Naive thymus-derived CD8-positive, alpha-beta T cell (primary cell): ENCODE measurements around the gene TCERG1L. TPM values are rescaled to one million over a fixed set of nuclear protein-coding genes. Genes with fewer than 3 reads are reported as not detected.

Experiments
- ATAC-seq, 2 donors: fragments of 150-1000 bp; cut with Tn5 transposase in 1 of 2; sonication (Bioruptor Pico), chemical (Tn5 transposase) in 1 of 2; 1 replicate in 1 of 2; 2 replicates in 1 of 2; pipeline ENCODE4 v1.10.0; 2021; ENCODE audit warnings: mild to moderate bottlenecking in 2 of 2, moderate library complexity in 2 of 2
- POLR2A ChIA-PET: fragments of 350-600 bp; sonication (Branson Sonifier 250); formaldehyde crosslinking; loops from one replicate; lab custom pipeline; 2021; ENCODE audit warnings: antibody characterized with exemption; lab: Charles Lee
- DNase-seq, 10 donors: peaks; one replicate each; pipeline versions ENCODE4 v3.0.0 to v3.0.0-alpha.2; 2020 to 2022
- H3K27ac Mint-ChIP-seq, 10 donors: one replicate each; pipeline ENCODE4 v1.8.0; 2020 to 2022; ENCODE audit warnings: mild to moderate bottlenecking in 10 of 10, mixed read lengths in 10 of 10, moderate library complexity in 4 of 10, inconsistent platforms in 1 of 10
- H3K27me3 Mint-ChIP-seq, 5 donors: one replicate each; pipeline ENCODE4 v1.8.0; 2021 to 2022; ENCODE audit warnings: mixed read lengths in 5 of 5
- H3K36me3 Mint-ChIP-seq, 3 donors: one replicate each; pipeline ENCODE4 v1.8.0; 2020 to 2022; ENCODE audit warnings: mixed read lengths in 3 of 3, mild to moderate bottlenecking in 2 of 3, inconsistent platforms in 1 of 3
- H3K4me1 Mint-ChIP-seq, 4 donors: one replicate each; pipeline ENCODE4 v1.8.0; 2021 to 2022; ENCODE audit warnings: mixed read lengths in 4 of 4
- H3K4me3 Mint-ChIP-seq, 10 donors: one replicate each; pipeline ENCODE4 v1.8.0; 2020 to 2022; ENCODE audit warnings: mild to moderate bottlenecking in 10 of 10, mixed read lengths in 10 of 10, moderate library complexity in 6 of 10, inconsistent platforms in 1 of 10
- H3K9me3 Mint-ChIP-seq, 9 donors: one replicate each; pipeline ENCODE4 v1.8.0; 2020 to 2022; ENCODE audit warnings: mixed read lengths in 9 of 9, mild to moderate bottlenecking in 3 of 9, inconsistent platforms in 1 of 9, moderate library complexity in 1 of 9
- polyA plus RNA-seq, 3 donors: library from polyadenylated mRNA; unstranded; fragments of 300-500 nt; fragmentation: Illumina TruSeq; gene quantifications; one replicate each; pipeline ENCODE4 v1.2.3, GENCODE V29; 2021
- total RNA-seq, 8 experiments: library from RNA in 2 of 8; stranded (reverse) in 2 of 8; gene quantifications; one replicate each; pipeline ENCODE4 v1.2.3 and lab custom pipeline; 2021 to 2026

TCERG1L gene
- total and polyA plus RNA-seq, 5 experiments from 2014 or later = 0.14 to 0.27 TPM; not detected in 3

DNA sequence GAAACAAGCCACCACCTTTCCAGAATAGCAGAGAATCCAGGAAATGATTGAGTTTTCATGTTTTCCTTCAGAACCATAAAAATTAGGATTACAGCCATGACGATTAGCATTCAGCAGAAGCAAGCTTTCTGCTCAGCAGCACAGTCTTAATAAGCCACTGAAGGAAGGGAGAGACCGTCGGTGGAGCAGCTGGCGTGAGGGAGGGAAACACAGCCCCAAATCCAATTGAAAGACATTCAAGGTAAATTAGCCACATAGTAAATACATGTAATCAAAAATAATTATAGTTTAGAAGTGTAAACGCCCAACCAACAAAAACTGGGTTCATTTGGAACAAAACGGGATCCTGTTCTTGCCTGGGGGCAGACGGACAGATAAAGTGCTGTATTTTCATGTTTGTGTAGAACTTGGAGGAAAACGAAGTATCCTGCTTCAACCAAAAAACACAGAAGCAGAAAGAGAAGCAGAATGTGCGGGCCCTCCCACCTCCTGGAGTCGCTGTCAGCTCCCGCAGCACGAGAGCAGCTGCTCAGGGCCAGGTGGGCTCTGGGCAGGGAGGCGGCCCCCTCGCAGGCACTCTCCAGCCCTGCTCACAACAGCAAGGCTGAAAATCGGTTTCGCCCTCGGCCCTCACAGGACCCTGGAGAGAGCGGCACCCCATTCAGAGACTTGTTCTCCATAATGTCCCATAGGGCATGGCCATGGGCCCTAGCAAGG is 84.9 kb downstream of the TCERG1L start:
- DNase-seq (no peak), ATAC-seq (no peak)
- peaks cover 0 to 2% (median 0%) of the 10 kb centered on the region in 4 donors for H3K4me1 Mint-ChIP-seq
- POLR2A ChIA-PET = no interaction called here
- no peak overlapping the region for H3K4me3 Mint-ChIP-seq
- H3K36me3 Mint-ChIP-seq = no peaks in the 10 kb centered on the region
- peaks cover 0 to 10% (median 2%) of the 10 kb centered on the region in 5 donors for H3K27me3 Mint-ChIP-seq
- no peak overlapping the region for H3K27ac Mint-ChIP-seq
- H3K9me3 Mint-ChIP-seq = no peaks in the 10 kb centered on the region

DNA sequence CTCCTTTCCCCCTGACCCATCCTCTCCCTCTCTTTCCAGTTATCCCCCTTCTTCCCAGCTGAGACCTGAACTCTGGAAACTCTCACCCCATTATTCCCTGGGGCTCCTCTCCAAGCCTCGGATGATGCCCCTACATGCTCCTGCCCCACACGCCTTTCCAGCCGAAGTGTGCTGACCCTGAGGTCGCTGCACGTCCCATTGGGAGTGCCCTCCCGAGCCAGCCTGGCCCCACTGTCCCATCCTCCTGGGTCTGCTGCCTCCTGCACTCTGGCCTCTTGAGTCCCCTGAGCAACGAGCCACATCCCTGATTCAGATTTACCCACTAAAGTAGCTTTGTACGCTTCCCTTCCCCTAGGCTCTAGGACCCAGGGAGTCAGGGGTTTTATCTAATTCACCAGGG is 87.4 kb downstream of the TCERG1L start:
- Mint-ChIP-seq H3K4me1 (peaks cover 0 to 2% (median 0%) of the 10 kb centered on the region in 4 donors), H3K9me3 (no peaks in the 10 kb centered on the region), H3K27ac (no peak overlapping the region), H3K27me3 (peaks cover 0 to 13% (median 2%) of the 10 kb centered on the region in 5 donors), H3K36me3 (no peaks in the 10 kb centered on the region), H3K4me3 (no peak overlapping the region)
- POLR2A ChIA-PET = no interaction called here
- no peak for ATAC-seq
- peak in 1 of 10 donors; percentile 41 for DNase-seq

GRCh38 chr10:131223422-131223821 is 88.1 kb downstream of the TCERG1L start:
- H3K4me1 Mint-ChIP-seq = peaks cover 0 to 2% (median 0%) of the 10 kb centered on the region in 4 donors
- no peak for ATAC-seq
- no peak overlapping the region for H3K27ac Mint-ChIP-seq
- peak in 1 of 10 donors; percentile 45 for DNase-seq
- H3K36me3 Mint-ChIP-seq = no peaks in the 10 kb centered on the region
- peaks cover 0 to 17% (median 2%) of the 10 kb centered on the region in 5 donors for H3K27me3 Mint-ChIP-seq
- H3K9me3 Mint-ChIP-seq = no peaks in the 10 kb centered on the region
- H3K4me3 Mint-ChIP-seq = no peak overlapping the region
- POLR2A ChIA-PET = no interaction called here

GRCh38 chr10:131222986-131223385 is 88.5 kb downstream of the TCERG1L start:
- Mint-ChIP-seq H3K9me3 (no peaks in the 10 kb centered on the region), H3K4me3 (no peak overlapping the region), H3K27ac (no peak overlapping the region), H3K4me1 (peaks cover 0 to 2% (median 0%) of the 10 kb centered on the region in 4 donors), H3K27me3 (peaks cover 0 to 17% (median 2%) of the 10 kb centered on the region in 5 donors), H3K36me3 (no peaks in the 10 kb centered on the region)
- peak in 1 of 10 donors; percentile 35 for DNase-seq
- POLR2A ChIA-PET = no interaction called here
- no peak for ATAC-seq

DNA sequence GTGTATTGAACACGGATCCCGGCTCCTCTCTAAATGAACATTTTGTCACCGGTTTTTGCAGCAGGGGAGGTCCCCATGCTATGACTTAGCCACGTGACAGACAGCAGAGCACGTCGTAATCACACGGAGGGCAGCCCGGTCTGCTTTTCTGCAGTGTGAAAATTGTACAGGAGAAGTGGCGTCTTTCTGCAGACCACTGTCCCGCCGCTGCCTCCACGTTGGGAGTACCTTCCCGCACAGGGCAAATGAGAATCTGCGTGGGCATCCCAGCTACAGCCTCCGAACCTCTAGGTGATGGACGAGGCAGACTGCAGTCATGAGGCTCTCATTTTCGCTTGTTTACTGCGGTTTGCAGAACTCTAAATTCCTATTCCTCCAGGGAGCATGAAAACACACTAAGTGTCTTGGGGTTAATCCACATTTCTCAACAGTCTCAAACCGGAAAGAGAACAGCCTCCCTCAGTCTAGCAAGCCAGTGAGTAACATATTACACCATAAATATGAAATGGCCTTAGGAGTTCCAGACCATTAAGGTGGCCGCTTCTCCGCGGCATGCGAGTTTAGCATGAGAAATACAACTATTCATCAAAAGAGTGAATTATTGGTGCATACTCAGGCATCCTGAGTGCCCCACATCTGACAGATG is 89.8 kb downstream of the TCERG1L start:
- H3K27me3 Mint-ChIP-seq = peaks cover 0 to 17% (median 2%) of the 10 kb centered on the region in 5 donors
- no peaks in the 10 kb centered on the region for H3K36me3 Mint-ChIP-seq
- no peaks in the 10 kb centered on the region for H3K9me3 Mint-ChIP-seq
- ATAC-seq (no peak), DNase-seq (peak in 1 of 10 donors; percentile 19)
- no peak overlapping the region for H3K4me3 Mint-ChIP-seq
- H3K4me1 Mint-ChIP-seq = peaks cover 0 to 2% (median 0%) of the 10 kb centered on the region in 4 donors
- H3K27ac Mint-ChIP-seq = no peak overlapping the region
- POLR2A ChIA-PET = no interaction called here

DNA sequence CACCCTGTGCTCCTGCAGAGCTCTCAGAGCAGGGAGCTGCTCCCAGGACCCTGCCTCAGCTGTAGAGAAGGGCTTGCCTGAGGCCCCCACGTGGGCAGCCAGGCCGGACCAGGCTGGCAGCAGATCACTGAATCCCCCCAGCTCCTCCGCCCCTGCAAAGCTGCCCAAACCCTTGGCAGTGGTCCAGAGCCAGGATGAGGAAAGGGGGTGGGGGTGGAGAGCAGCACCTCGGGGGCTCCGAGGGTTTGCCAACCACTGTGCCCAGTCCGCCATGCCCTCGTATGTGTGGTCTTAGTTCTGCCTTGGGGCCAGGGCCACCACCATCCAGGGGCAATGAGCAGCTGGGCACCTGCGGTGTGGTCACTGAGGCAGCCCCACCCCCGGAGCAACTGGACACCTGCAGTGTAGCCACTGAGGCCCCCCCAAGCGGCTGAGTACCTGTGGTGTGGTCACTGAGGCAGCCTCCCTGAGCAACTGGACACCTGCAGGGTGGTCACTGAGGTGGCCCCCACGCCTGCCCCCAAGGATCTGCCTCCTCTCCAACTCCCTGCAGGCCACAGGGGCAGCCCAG is 90.8 kb downstream of the TCERG1L start:
- Mint-ChIP-seq H3K4me1 (peaks cover 0 to 2% (median 0%) of the 10 kb centered on the region in 4 donors), H3K27ac (no peak overlapping the region), H3K9me3 (no peaks in the 10 kb centered on the region), H3K4me3 (no peak overlapping the region), H3K27me3 (peaks cover 0 to 17% (median 2%) of the 10 kb centered on the region in 5 donors), H3K36me3 (no peaks in the 10 kb centered on the region)
- POLR2A ChIA-PET = no interaction called here
- no peak for ATAC-seq
- peak in 1 of 10 donors; percentile 59 for DNase-seq

DNA sequence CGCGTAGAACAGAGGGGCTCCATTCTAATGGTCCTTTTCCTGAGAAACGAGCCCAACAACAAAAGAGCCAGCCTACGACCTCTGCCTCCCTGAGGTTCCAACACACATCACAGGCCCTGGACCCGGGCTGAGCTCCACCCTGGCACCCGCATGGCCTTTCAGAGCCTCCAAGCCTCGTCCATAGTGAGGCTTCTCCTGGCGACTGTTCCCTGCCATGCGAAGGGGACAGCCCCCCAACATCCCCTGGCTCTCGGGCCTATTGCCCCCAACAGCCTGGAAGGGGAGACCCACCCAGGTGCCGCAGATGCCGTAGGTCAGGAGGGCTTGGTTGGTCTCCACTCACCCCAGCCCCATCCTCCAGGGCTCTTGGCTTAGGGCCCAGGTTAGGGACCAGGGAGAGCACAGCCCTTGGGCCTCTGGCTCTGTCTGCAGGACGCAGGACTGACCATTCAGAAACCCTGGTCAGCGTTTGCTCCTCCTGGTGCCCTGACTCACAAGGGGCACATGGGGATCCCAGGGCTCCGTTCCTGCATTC is 91.5 kb downstream of the TCERG1L start:
- DNase-seq (peak in 1 of 10 donors; percentile 41), ATAC-seq (no peak)
- H3K27me3 Mint-ChIP-seq = peaks cover 0 to 17% (median 2%) of the 10 kb centered on the region in 5 donors
- no peaks in the 10 kb centered on the region for H3K9me3 Mint-ChIP-seq
- peaks cover 0 to 2% (median 0%) of the 10 kb centered on the region in 4 donors for H3K4me1 Mint-ChIP-seq
- no peaks in the 10 kb centered on the region for H3K36me3 Mint-ChIP-seq
- H3K27ac Mint-ChIP-seq = no peak overlapping the region
- POLR2A ChIA-PET = no interaction called here
- H3K4me3 Mint-ChIP-seq = no peak overlapping the region

GRCh38 chr10:131219584-131219886 is 92.0 kb downstream of the TCERG1L start:
- ATAC-seq (no peak), DNase-seq (peak in 1 of 10 donors; percentile 23)
- Mint-ChIP-seq H3K9me3 (no peaks in the 10 kb centered on the region), H3K4me3 (no peak overlapping the region), H3K36me3 (no peaks in the 10 kb centered on the region), H3K4me1 (peaks cover 0 to 2% (median 0%) of the 10 kb centered on the region in 4 donors), H3K27me3 (peaks cover 0 to 17% (median 0%) of the 10 kb centered on the region in 5 donors), H3K27ac (no peak overlapping the region)
- POLR2A ChIA-PET = no interaction called here

DNA sequence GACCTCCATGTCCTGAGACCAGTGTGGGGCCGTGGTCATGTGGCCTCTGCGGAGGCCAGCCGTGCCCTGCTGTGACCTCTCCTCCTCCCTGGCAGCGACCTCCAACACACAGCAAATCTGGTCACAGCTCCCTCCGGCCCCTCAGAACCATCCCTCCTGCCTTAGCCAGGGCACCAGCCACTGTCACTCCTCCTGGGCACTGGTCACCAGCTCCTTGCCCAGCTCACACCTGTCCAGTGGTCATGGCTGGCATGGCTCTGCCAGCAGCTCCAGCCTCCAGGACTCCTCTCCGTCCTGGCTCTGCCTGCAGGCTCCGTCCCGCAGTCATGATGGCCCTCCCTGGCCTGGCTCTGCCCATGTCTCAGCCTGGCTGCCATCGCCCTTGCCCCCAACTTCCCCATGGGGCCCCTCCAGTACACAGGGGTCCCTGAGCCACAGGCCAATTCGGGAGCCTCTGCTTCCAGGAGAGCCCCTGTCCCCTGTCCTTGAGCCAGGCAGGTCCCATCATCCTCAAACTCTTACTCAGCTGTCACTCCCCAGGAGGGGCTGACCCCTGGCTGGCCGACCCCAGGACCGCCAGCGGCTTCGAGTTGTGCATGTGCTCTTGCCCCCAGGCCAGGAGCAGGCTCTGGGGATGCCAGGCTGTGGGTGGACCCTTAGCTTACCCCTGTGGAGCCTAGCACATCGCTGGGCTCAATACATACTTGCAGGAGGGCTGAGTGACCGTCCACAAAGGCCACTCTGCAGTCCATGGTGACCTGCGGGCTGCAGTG is 92.5 kb downstream of the TCERG1L start:
- DNase-seq = peak in 1 of 10 donors; percentile 41
- POLR2A ChIA-PET = no interaction called here
- ATAC-seq = no peak
- Mint-ChIP-seq H3K27me3 (peaks cover 0 to 19% (median 0%) of the 10 kb centered on the region in 5 donors), H3K27ac (no peak overlapping the region), H3K4me3 (no peak overlapping the region), H3K4me1 (peaks cover 0 to under 1% (median 0%) of the 10 kb centered on the region in 4 donors), H3K9me3 (no peaks in the 10 kb centered on the region), H3K36me3 (no peaks in the 10 kb centered on the region)

GRCh38 chr10:131216681-131217230 is 94.8 kb downstream of the TCERG1L start:
- no peaks in the 10 kb centered on the region for H3K4me1 Mint-ChIP-seq
- no peak overlapping the region for H3K4me3 Mint-ChIP-seq
- H3K36me3 Mint-ChIP-seq = no peaks in the 10 kb centered on the region
- POLR2A ChIA-PET = no interaction called here
- H3K27ac Mint-ChIP-seq = no peak overlapping the region
- DNase-seq (peak in 1 of 10 donors; percentile 23), ATAC-seq (no peak)
- H3K9me3 Mint-ChIP-seq = no peaks in the 10 kb centered on the region
- peaks cover 0 to 12% (median 0%) of the 10 kb centered on the region in 5 donors for H3K27me3 Mint-ChIP-seq

GRCh38 chr10:131215776-131216175 is 95.7 kb downstream of the TCERG1L start:
- POLR2A ChIA-PET = no interaction called here
- ATAC-seq = no peak
- Mint-ChIP-seq H3K27me3 (peaks cover 0 to 12% (median 0%) of the 10 kb centered on the region in 5 donors), H3K27ac (no peak overlapping the region), H3K4me1 (no peaks in the 10 kb centered on the region), H3K9me3 (no peaks in the 10 kb centered on the region), H3K36me3 (no peaks in the 10 kb centered on the region), H3K4me3 (no peak overlapping the region)
- DNase-seq = peak in 1 of 10 donors; percentile 7
